ENCODE results near the gene ZNF771.

- TF ChIP-seq CTCF (IDR thresholded peaks at IDR 0.05) = no peak
- TF ChIP-seq POLR2A (IDR thresholded peaks at IDR 0.05) = no peak
Observed at GRCh38 chr16:30369091-30369937, 38.1 kb upstream of the ZNF771 start.

Measured in Peyer's patch (tissue), 4 donors.